GM12878 (cell line): ENCODE data around the gene ZFR. TPM values are rescaled to one million over a fixed set of nuclear protein-coding genes. Genes with fewer than 3 reads are reported as not detected.

ENCODE experiments used
- ATF2 ChIP-seq: IDR thresholded peaks from 2 replicates; pipeline ENCODE4 v1.6.1; 2012; ENCODE audit warnings: low read length, inconsistent platforms
- ATF3 ChIP-seq: IDR thresholded peaks from 2 replicates; pipeline ENCODE4 v1.6.1; 2011; ENCODE audit warnings: low read depth, mild to moderate bottlenecking, low read length, moderate library complexity, borderline replicate concordance; ENCODE audit errors: extremely low read depth
- CBX3 ChIP-seq: fragments of 200-600 bp; sonication (generic); IDR thresholded peaks from 2 replicates; pipeline ENCODE4 v1.6.1; 2016; ENCODE audit warnings: low read depth, borderline replicate concordance
- CHD1 ChIP-seq: IDR thresholded peaks from 2 replicates; pipeline ENCODE4 v1.6.1; 2012; ENCODE audit warnings: low read depth, low read length, improper control_type of control experiment
- EGR1 ChIP-seq, 2 experiments: IDR thresholded peaks; 1 replicate in 1 of 2; 2 replicates in 1 of 2; pipeline ENCODE4 v1.6.1; 2011 to 2012; ENCODE audit warnings: low read depth in 2 of 2, low read length in 2 of 2, borderline replicate concordance in 1 of 2, mild to moderate bottlenecking in 1 of 2, moderate library complexity in 1 of 2
- ESRRA ChIP-seq: IDR thresholded peaks from 2 replicates; pipeline ENCODE4 v1.6.1; 2012; ENCODE audit warnings: mild to moderate bottlenecking, low read length, improper control_type of control experiment
- FOS ChIP-seq: IDR thresholded peaks from 3 replicates; pipeline ENCODE4 v1.6.1; 2011; ENCODE audit warnings: borderline replicate concordance; ENCODE audit not compliant: insufficient read length; ENCODE audit errors: extremely low read depth
- GABPA ChIP-seq: IDR thresholded peaks from 2 replicates; pipeline ENCODE4 v1.6.1; 2014; ENCODE audit warnings: antibody characterized with exemption, low read depth, mild to moderate bottlenecking, inconsistent platforms
- IKZF2 ChIP-seq, 2 experiments: fragments of 450-650 bp; IDR thresholded peaks; 2 replicates each; pipeline ENCODE4 v1.6.1; 2017; ENCODE audit warnings: mild to moderate bottlenecking in 2 of 2, moderate library complexity in 2 of 2
- IRF5 ChIP-seq: fragments of 450-650 bp; IDR thresholded peaks from 2 replicates; pipeline ENCODE4 v1.6.1; 2017; ENCODE audit warnings: borderline replicate concordance
- PML ChIP-seq: IDR thresholded peaks from 2 replicates; pipeline ENCODE4 v1.6.1; 2012; ENCODE audit warnings: low read length, inconsistent platforms
- POLR2AphosphoS5 ChIP-seq: IDR thresholded peaks from 2 replicates; pipeline ENCODE4 v1.6.1; 2011; ENCODE audit warnings: mild to moderate bottlenecking, low read length, inconsistent platforms
- PRDM15 ChIP-seq: fragments of 450-650 bp; formaldehyde crosslinking; IDR thresholded peaks from 2 replicates; pipeline ENCODE4 v1.4.0; 2020; ENCODE audit warnings: mild to moderate bottlenecking, moderate library complexity
- RFX5 ChIP-seq: IDR thresholded peaks from 2 replicates; pipeline ENCODE4 v1.6.1; 2011; ENCODE audit warnings: low read depth, low read length, improper control_type of control experiment
- SP1 ChIP-seq: IDR thresholded peaks from one replicate; pipeline ENCODE4 v1.6.1; 2011; ENCODE audit warnings: low read depth, low read length
- SREBF1 ChIP-seq: IDR thresholded peaks from 2 replicates; pipeline ENCODE4 v1.6.1; 2012; ENCODE audit warnings: mild to moderate bottlenecking, low read length
- SUZ12 ChIP-seq: fragments of 200-600 bp; sonication (generic); IDR thresholded peaks from one replicate; pipeline ENCODE4 v1.6.1; 2018; ENCODE audit warnings: antibody characterized with exemption, mild to moderate bottlenecking; ENCODE audit not compliant: unreplicated experiment
- ZBTB40 ChIP-seq: fragments of 450-650 bp; IDR thresholded peaks from 2 replicates; pipeline ENCODE4 v1.6.1; 2016; ENCODE audit warnings: mild to moderate bottlenecking, moderate library complexity, borderline replicate concordance
- ZNF274 ChIP-seq: IDR thresholded peaks from one replicate; pipeline ENCODE4 v1.8.0; 2011; ENCODE audit not compliant: insufficient read length, insufficient read depth
- polyA plus RNA-seq, 11 experiments: library from polyadenylated mRNA; depleted of rRNA in 4 of 11; unstranded in 6 of 11; stranded (reverse) in 5 of 11; fragments of >200 nt; fragmentation: Nextera tagmentation in 4 of 11; fragmentation: Illumina TruSeq in 1 of 11; extraction: Ambion mirVana in 4 of 11; extraction: Trizol in 1 of 11; gene quantifications; 1 replicate in 1 of 11; 2 replicates in 10 of 11; pipeline versions ENCODE4 v1.2.1 to v1.2.3, GENCODE V29; 2011 to 2016; ENCODE audit warnings: inconsistent platforms in 2 of 11, missing spikeins in 2 of 11, low read depth in 1 of 11
- total RNA-seq, 4 experiments: library from RNA; depleted of rRNA in 3 of 4; stranded (reverse); fragments of >200 nt in 3 of 4; fragmentation: Illumina TruSeq in 1 of 4; extraction: Trizol in 1 of 4; gene quantifications; 2 replicates each; pipeline versions ENCODE4 v1.2.1 to v1.2.3, GENCODE V29; 2013 to 2021

ZFR gene
- total and polyA plus RNA-seq, 10 of the 15 experiments (the other 5 are each of a cell fraction or from before 2014, with no cell fraction given) = 33.7 to 90.6 (median 72.9) TPM

- TF ChIP-seq PRDM15 (CRISPR knock-in tag) = no peak
- no peak for TF ChIP-seq IKZF2 (IDR thresholded peaks at IDR 0.05)
- peak; percentile 99 for TF ChIP-seq SP1
- TF ChIP-seq EGR1 (IDR thresholded peaks at IDR 0.05; ENCODE audit: borderline replicate concordance in 1 of 2, low read depth in 2 of 2, low read length in 2 of 2) = no peak
- TF ChIP-seq GABPA = no peak
- TF ChIP-seq SREBF1 = no peak
- TF ChIP-seq POLR2AphosphoS5 = peak; percentile 84
- no peak for TF ChIP-seq ATF3
- no peak for TF ChIP-seq CBX3
- no peak for TF ChIP-seq SUZ12
- TF ChIP-seq CHD1 = no peak
- TF ChIP-seq FOS = peak; percentile 99
- no peak for TF ChIP-seq ZNF274
- TF ChIP-seq RFX5 = peak; percentile 95
- TF ChIP-seq ZBTB40 = peak; percentile 58; the same call in 1 of the 2 replicates
- TF ChIP-seq IRF5 = no peak
- no peak for TF ChIP-seq ATF2
- no peak for TF ChIP-seq ESRRA
- TF ChIP-seq PML = no peak
These were observed 131.8 kb downstream of the ZFR start, which contains the start of gene MTMR12 (continued) for GRCh38 chr5:32312595-32313332.
